CD14-positive monocyte (primary cell): ENCODE results near the gene TPPP2. TPM values are rescaled to one million over a fixed set of nuclear protein-coding genes. Genes with fewer than 3 reads are reported as not detected.
A peak's percentile ranks its signal among the peaks of the same experiment; 100 is the strongest.

ENCODE experiments used
- DNase-seq, 3 donors: peaks; one replicate each; pipeline ENCODE4 v3.0.0-alpha.2; 2011 to 2022
- H2AFZ ChIP-seq: 2 replicates; pipeline ENCODE4 v1.6.0; 2012; ENCODE audit warnings: mild to moderate bottlenecking, low read depth, low read length, inconsistent platforms; ENCODE audit not compliant: insufficient read depth, poor library complexity, severe bottlenecking
- H3K27ac ChIP-seq, 2 donors: 1 replicate in 1 of 2; 2 replicates in 1 of 2; pipeline ENCODE4 v1.5.1; 2012 to 2013; ENCODE audit warnings: low read length in 2 of 2, control low read depth in 1 of 2, inconsistent platforms in 1 of 2, low read depth in 1 of 2, mild to moderate bottlenecking in 1 of 2
- H3K27me3 ChIP-seq, 2 donors: one replicate each; pipeline versions ENCODE4 v1.6.0 to v1.6.1; 2011 to 2013; ENCODE audit warnings: low read length in 2 of 2; ENCODE audit not compliant: control insufficient read depth in 2 of 2, insufficient read depth in 2 of 2
- H3K36me3 ChIP-seq, 2 donors: replicated peaks in 1 of 2; 1 replicate in 1 of 2; 2 replicates in 1 of 2; pipeline versions ENCODE4 v1.5.1 to v1.6.1; 2012 to 2013; ENCODE audit warnings: low read length in 2 of 2, control low read depth in 1 of 2, inconsistent platforms in 1 of 2, mild to moderate bottlenecking in 1 of 2; ENCODE audit not compliant: insufficient read depth in 2 of 2, control insufficient read depth in 1 of 2
- H3K4me1 ChIP-seq, 2 donors: 1 replicate in 1 of 2; 2 replicates in 1 of 2; pipeline versions ENCODE4 v1.5.1 to v1.6.1; 2012 to 2013; ENCODE audit warnings: low read length in 2 of 2, control low read depth in 1 of 2, inconsistent platforms in 1 of 2, mild to moderate bottlenecking in 1 of 2, moderate library complexity in 1 of 2; ENCODE audit not compliant: insufficient read depth in 2 of 2, control insufficient read depth in 1 of 2
- H3K4me2 ChIP-seq: replicated peaks from 2 replicates; pipeline ENCODE3; 2012; ENCODE audit warnings: low read length, moderate library complexity, mild to moderate bottlenecking; ENCODE audit not compliant: poor library complexity, severe bottlenecking; ENCODE audit errors: extremely low read depth
- H3K4me3 ChIP-seq, 3 experiments: fragments of 200-600 bp in 1 of 3; sonication (generic) in 1 of 3; replicated peaks in 1 of 3; 1 replicate in 2 of 3; 2 replicates in 1 of 3; pipeline ENCODE4 v1.5.1; 2011 to 2013; ENCODE audit warnings: low read length in 3 of 3, mild to moderate bottlenecking in 3 of 3, control low read depth in 2 of 3, low read depth in 2 of 3, inconsistent platforms in 1 of 3, moderate library complexity in 1 of 3
- H3K79me2 ChIP-seq: 2 replicates; pipeline ENCODE4 v1.6.0; 2012; ENCODE audit warnings: mild to moderate bottlenecking, control low read depth, inconsistent platforms, low read length, moderate library complexity; ENCODE audit not compliant: insufficient read depth
- H3K9ac ChIP-seq: 2 replicates; pipeline ENCODE4 v1.6.0; 2017; ENCODE audit warnings: low read length, mild to moderate bottlenecking; ENCODE audit not compliant: insufficient read depth, poor library complexity, severe bottlenecking
- H3K9me3 ChIP-seq, 2 donors: replicated peaks in 1 of 2; 1 replicate in 1 of 2; 2 replicates in 1 of 2; pipeline versions ENCODE4 v1.5.1 to v1.6.1; 2012 to 2013; ENCODE audit warnings: low read length in 2 of 2, control low read depth in 1 of 2; ENCODE audit not compliant: control insufficient read depth in 1 of 2, insufficient read depth in 1 of 2
- H4K20me1 ChIP-seq: 2 replicates; pipeline ENCODE4 v1.6.0; 2012; ENCODE audit warnings: mild to moderate bottlenecking, low read length, control low read depth, moderate library complexity; ENCODE audit not compliant: insufficient read depth
- H3K27ac Mint-ChIP-seq, 7 donors: one replicate each; pipeline ENCODE4 v1.8.0; 2020; ENCODE audit warnings: mild to moderate bottlenecking in 7 of 7, mixed read lengths in 7 of 7, moderate library complexity in 6 of 7, inconsistent platforms in 2 of 7
- H3K27me3 Mint-ChIP-seq, 3 donors: one replicate each; pipeline ENCODE4 v1.8.0; 2021 to 2022; ENCODE audit warnings: low read depth in 3 of 3, mild to moderate bottlenecking in 3 of 3, mixed read lengths in 3 of 3, moderate library complexity in 3 of 3, inconsistent platforms in 1 of 3
- H3K36me3 Mint-ChIP-seq, 2 donors: one replicate each; pipeline ENCODE4 v1.8.0; 2020; ENCODE audit warnings: mixed read lengths in 2 of 2, inconsistent platforms in 1 of 2, mild to moderate bottlenecking in 1 of 2
- H3K4me1 Mint-ChIP-seq: one replicate; pipeline ENCODE4 v1.8.0; 2020; ENCODE audit warnings: mild to moderate bottlenecking, mixed read lengths
- H3K4me3 Mint-ChIP-seq, 2 donors: one replicate each; pipeline ENCODE4 v1.8.0; 2020; ENCODE audit warnings: mild to moderate bottlenecking in 2 of 2, mixed read lengths in 2 of 2, moderate library complexity in 1 of 2
- H3K9me3 Mint-ChIP-seq, 7 donors: one replicate each; pipeline ENCODE4 v1.8.0; 2020 to 2022; ENCODE audit warnings: mixed read lengths in 7 of 7, mild to moderate bottlenecking in 6 of 7, moderate library complexity in 6 of 7, inconsistent platforms in 2 of 7
- CTCF ChIP-seq: fragments of 200-600 bp; IDR thresholded peaks from one replicate; pipeline ENCODE4 v1.8.0; 2022; ENCODE audit warnings: antibody characterized with exemption, mild to moderate bottlenecking
- WGBS: methylation state at CpG from one replicate; pipeline ENCODE4 v1.1.5; 2013; ENCODE audit warnings: missing lambda C conversion rate; ENCODE audit not compliant: insufficient coverage; 5-methylcytosine and 5-hydroxymethylcytosine counted together
- intact Hi-C, 2 donors: fragments of 100-400 bp; cut with micrococcal nuclease; formaldehyde crosslinking; loops; one replicate each; pipeline versions ENCODE4 v1.15.0 to v1.15.1; 2023
- polyA plus RNA-seq, 3 donors: library from polyadenylated mRNA; depleted of rRNA in 1 of 3; unstranded in 2 of 3; stranded (reverse) in 1 of 3; fragments of 300-500 nt in 2 of 3; fragments of >200 nt in 1 of 3; fragmentation: Illumina TruSeq in 2 of 3; gene quantifications; 1 replicate in 2 of 3; 2 replicates in 1 of 3; pipeline ENCODE4 v1.2.3, GENCODE V29; 2012 to 2021

TPPP2 gene
- polyA plus RNA-seq, 3 donors, result not detected

- Histone ChIP-seq H3K27ac (peak overlapping the region; percentile 40 to 94), H3K9ac (no peak overlapping the region), H3K4me1 (peaks cover 40 to 45% of the 10 kb centered on the region in 2 donors), H2AFZ (no peak overlapping the region), H3K27me3 (peaks cover 0 to 6% of the 10 kb centered on the region in 2 donors), H3K4me2 (peak overlapping the region; percentile 82), H4K20me1 (peaks cover 6% of the 10 kb centered on the region), H3K4me3 (peak overlapping the region in 1 of 3 experiments; percentile 95), H3K79me2 (peaks cover 38% of the 10 kb centered on the region), H3K9me3 (no peaks in the 10 kb centered on the region), H3K36me3 (peaks cover 44 to 53% of the 10 kb centered on the region in 2 donors)
- intact Hi-C loops, result no loop called here
- 97% methylated on average over 8 of the region's 9 CpGs for WGBS
- H3K4me1 Mint-ChIP-seq, result peaks cover 46% of the 10 kb centered on the region
- no peak for TF ChIP-seq CTCF
- H3K27ac Mint-ChIP-seq, result peak overlapping the region in 6 of 7 donors; percentile 97 to 99 (median 98)
- peak overlapping the region in 1 of 2 donors; percentile 91 for H3K4me3 Mint-ChIP-seq
- DNase-seq, result no peak
- peaks cover 44 to 48% of the 10 kb centered on the region in 2 donors for H3K36me3 Mint-ChIP-seq
- H3K27me3 Mint-ChIP-seq, result peaks cover 11 to 14% (median 11%) of the 10 kb centered on the region in 3 donors
- H3K9me3 Mint-ChIP-seq, result peaks cover 0 to 3% (median 0%) of the 10 kb centered on the region in 7 donors
These were observed 42.8 kb downstream of the TPPP2 start for GRCh38 chr14:21072781-21073339.

GRCh38 chr14:21073921-21074320 lies 43.9 kb downstream of the TPPP2 start:
- peaks cover 34 to 39% of the 10 kb centered on the region in 2 donors for H3K4me1 ChIP-seq
- no peak overlapping the region for H3K4me2 ChIP-seq
- H3K79me2 ChIP-seq, result peaks cover 38% of the 10 kb centered on the region
- H4K20me1 ChIP-seq, result peaks cover 11% of the 10 kb centered on the region
- no peak overlapping the region for H3K27ac ChIP-seq
- Mint-ChIP-seq H3K27ac (peak overlapping the region in 3 of 7 donors; percentile 42 to 80 (median 58)), H3K9me3 (peaks cover 0 to 3% (median 0%) of the 10 kb centered on the region in 7 donors), H3K4me1 (peaks cover 39% of the 10 kb centered on the region), H3K27me3 (peaks cover 5 to 9% (median 6%) of the 10 kb centered on the region in 3 donors), H3K36me3 (peaks cover 51 to 59% of the 10 kb centered on the region in 2 donors), H3K4me3 (no peak overlapping the region)
- no peak overlapping the region for H3K4me3 ChIP-seq
- DNase-seq, result no peak
- H3K27me3 ChIP-seq, result peaks cover 0 to 3% of the 10 kb centered on the region in 2 donors
- 100% methylated on average over 8 of the region's 9 CpGs for WGBS
- H2AFZ ChIP-seq, result no peak overlapping the region
- H3K36me3 ChIP-seq, result peaks cover 55 to 64% of the 10 kb centered on the region in 2 donors
- intact Hi-C loops, result no loop called here
- no peak overlapping the region for H3K9ac ChIP-seq
- no peak for TF ChIP-seq CTCF
- H3K9me3 ChIP-seq, result no peaks in the 10 kb centered on the region
